GM21390 (cell line): Measurements from ENCODE around the gene PASK.

Experiments used
- ATAC-seq: cut with Tn5 transposase; IDR thresholded peaks from one replicate; pipeline ENCODE4 v1.9.1; 2021; ENCODE audit not compliant: unreplicated experiment

The PASK gene

DNA sequence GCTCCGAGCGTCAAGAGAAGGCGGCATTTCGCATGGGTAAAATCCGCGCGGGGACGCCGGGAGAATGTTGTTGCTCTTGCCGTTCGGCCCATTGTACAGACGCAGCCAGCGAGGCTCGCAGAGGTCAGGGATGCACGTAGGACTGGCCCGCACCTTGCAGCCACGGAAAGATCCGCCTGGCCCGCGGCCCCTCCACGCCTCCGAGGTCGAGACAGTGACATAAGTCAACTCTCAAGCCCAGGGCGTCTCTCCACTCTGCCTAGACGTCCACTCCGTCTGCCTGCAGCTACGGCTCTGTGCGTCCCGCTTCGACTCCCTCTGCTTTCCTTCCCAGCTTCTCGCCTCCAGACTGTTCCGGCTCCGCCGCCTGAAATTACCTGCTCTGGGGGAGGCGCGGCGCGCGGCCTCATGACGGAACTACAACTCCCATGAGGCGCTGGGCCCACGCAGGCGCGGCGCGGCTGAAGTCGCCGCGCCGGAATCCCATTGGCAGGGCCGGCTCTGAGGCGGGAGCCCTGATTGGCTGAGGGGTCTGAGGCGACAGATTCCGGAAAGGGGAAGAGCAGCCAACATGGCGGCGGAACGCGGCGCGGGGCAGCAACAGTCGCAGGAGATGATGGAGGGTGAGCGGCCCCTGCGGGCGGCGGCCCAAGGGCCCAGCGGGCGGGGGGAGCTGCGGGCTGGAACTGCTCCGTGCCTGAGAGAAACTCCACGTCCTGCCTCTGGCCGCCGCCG, 820 bp upstream of the PASK start, which contains the start of gene PPP1R7:
Gene PPP1R7, plus strand, starts transcription at position 543 of the 735 bp plus-strand sequence. Its CDS starts 29 bp downstream, at position 572.
- ATAC-seq: peak; percentile 66

DNA sequence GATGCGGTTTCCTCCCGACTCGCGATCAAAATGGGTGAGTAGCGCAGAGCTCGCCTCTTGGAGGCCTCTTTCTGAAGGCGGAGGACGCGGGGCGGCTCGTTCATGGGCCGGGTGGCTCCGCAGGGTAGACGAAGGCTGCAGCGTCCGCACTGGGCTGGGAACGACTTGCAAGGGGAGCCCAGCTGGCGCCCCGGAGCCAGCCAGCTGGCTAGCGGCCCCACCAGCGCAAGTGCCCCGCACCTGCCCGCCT, 328 bp upstream of the PASK start:
- peak; percentile 8 for ATAC-seq

DNA sequence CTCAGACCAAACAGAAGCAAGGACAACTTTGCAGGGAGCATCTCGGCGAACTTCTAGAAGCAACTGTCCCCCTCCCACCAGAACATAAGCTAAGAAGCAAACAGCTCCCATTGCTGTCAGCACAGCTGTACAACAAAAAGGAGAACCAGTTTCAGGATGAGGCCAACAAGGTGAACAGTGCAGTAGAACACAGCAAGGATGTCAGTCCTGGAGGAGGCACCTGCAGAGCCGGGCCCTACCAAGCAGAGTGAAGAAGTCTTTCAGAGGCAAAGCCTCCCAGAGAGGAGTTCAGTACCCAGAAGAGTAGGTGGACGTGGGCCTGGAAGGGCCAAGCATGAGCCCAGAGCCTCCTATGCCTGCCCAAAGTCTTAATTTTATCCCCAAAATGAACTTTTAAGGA, 1.0 kb downstream of the PASK start:
- no peak for ATAC-seq

DNA sequence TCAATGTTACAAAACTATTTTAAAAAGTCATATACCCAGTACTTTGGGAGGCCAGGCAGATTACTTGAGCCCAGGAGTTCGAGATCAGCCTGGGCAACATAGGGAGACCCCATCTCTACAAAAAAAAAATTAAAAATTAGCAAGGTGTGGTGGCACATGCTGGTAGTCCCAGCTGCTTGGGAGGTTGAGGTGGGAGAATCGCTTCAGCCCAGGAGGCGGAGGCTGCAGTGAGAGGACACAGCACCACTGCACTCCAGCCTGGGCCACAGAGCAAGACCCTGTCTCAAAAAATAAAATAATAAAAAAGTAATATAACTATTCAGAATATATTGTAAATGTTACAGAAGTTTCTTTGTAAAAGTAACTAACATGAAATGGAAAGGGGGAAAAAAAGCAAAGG, 1.9 kb downstream of the PASK start:
- ATAC-seq: no peak

DNA sequence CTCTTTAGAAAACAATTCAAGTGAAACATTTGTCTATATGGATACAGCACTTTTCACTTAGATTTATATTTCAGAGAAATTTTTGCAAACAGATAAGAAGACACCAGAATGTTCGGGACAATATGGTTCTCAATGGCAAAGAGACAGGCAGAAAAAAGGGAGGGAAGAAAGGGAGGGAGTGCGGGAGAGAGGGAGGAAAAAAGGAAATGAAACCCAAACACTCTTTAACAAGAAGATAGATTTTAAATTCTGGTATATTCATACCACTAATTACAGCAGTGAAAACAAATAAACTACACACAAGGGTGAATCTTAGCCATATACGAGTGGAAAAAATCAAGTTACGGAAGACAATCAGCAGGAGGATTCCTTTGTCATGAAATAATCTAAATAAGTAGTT, 3.0 kb downstream of the PASK start:
- no peak for ATAC-seq

DNA sequence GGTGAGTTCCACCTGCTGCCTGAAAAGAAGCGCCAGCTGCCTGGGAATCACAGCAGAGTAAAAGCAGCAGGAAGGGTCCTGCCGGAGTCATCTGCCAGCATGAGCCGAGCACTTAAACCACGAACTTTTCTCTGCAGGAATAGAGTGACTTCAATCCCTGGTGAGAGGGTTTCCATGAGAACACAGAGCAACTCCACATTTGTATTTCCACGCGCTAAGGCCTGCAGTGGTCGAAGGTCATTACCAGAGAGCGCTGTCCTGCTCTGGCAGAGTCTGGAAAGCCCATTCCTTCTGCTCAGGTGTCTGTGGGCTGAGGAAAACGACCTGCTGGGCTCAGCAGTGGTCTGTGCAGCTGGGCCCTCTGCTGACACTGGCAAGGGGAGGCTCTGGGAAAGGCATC, 6.7 kb downstream of the PASK start:
- ATAC-seq: no peak

DNA sequence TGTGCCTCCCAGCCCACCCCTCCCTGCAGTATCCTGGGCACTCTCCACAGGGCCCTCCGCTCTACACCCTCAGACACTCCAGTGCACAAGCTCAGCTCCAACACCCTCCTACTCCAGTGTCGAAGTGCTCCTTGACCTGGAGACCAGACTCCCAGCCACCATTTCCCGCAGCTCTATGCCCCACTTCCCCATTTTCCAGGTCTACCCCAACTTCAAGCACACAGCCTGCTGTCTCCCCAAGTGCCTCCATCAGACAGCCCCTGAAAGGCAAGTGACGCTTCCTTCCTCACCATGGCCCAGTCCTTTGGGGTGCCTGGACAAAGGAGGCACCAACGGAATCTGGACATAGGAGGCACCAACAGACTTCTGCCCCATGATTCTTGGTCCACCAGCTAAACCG, 7.2 kb downstream of the PASK start:
- ATAC-seq: no peak

DNA sequence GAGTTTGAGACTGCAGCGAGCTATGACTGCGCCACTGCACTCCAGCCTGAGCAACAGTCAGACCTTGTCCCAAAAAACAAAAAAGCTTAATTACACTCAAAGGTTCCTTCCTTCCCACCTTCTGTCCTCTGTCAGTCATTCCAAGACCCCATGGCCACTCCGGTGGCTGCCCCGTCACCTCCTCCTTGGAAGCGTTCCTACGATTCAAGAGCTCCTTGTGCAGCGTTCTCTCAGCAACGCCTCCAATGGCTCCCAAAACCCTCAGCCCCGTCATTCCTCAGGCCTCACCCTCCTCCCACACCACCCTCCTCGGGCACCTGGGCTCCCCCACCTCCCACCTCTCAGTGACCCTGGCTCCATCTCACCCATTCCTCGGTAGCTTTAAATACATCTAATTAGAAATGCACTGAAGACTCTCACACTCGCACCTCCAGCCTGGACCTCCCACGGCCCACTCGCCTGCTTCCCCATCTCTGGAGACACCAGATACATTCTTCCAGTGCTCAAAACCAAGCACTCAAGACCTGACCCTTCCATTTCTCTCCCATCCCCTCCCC, 8.0 kb downstream of the PASK start:
- no peak for ATAC-seq

DNA sequence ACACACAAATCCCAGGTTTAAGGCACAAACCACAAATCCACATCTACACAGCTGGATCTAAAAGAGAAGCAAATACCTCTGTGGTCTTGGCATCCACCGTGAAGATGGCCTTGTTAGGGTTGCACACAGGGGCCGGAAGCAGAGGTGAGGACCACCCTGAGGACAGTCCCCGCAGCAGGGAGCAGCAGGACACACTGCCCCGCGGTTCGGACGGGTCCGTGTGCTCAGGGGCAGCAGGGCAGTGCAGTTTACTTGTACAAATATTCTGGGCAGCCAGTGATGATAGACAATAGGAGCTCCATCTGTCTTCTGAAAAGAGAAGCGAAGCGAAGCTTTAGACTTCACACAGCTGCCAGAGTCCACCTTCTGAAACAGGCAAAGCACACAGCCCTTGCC, 8.8 kb downstream of the PASK start:
- no peak for ATAC-seq

DNA sequence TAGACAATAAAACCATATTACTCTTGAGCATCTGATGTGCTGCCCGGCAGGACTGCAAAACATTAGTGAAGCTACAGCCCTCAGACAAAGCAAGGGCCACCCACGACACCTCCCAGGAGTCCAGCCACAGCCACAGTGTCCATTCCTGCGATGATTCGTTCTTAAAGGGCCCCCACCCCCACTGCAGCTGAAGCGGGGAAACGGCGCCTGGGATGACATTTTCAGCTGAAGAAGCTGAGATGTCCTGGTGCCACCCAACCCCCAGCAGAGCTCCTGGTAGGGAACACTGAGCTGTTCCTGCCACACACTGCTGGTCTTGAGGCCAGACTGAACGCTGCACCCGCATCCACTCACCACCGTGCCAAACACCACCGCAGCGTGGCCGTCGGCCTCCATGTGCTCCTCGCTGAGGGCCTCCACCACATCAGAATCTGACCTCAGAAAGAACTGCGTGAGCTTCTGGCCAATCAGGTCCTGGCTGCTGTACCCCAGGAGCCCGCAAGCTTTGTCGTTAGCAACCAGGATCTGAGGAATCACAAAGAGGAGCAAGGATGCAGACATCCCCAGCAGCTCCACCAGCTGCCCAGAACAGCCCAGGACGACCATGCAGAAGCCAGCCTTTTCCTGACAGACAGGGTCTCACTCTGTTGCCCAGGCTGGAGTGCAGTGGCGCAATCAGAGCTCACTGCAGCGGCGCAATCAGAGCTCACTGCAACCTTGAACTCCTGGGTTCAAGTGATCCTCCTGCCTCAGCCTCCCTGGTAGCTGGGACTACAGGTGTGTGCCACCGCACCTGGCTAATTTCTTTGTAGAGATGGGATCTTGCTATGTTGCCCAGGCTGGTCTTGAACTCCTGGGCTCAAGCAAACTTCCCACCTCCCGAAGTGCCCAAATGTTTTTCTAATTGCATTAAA, 9.5 kb downstream of the PASK start:
- ATAC-seq: no peak

DNA sequence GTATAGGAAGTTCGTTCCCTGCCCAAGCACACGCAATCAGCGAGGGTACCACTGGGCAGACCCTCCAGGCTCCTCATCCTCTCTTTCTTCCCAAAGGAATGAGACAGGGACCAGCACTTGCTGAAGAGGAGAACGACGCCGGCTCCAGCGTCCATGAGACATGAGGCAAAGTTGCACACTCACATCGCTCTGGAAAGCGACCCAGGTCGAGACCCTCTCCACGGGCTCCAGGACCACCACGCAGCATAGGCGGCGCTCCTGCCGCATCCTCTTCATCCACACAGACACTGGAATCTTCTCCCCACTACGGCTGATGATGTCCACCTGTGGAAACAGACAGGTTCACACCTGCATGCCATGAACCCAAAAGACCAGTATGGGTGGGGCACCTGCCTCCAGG, 10.8 kb downstream of the PASK start:
- ATAC-seq: no peak

DNA sequence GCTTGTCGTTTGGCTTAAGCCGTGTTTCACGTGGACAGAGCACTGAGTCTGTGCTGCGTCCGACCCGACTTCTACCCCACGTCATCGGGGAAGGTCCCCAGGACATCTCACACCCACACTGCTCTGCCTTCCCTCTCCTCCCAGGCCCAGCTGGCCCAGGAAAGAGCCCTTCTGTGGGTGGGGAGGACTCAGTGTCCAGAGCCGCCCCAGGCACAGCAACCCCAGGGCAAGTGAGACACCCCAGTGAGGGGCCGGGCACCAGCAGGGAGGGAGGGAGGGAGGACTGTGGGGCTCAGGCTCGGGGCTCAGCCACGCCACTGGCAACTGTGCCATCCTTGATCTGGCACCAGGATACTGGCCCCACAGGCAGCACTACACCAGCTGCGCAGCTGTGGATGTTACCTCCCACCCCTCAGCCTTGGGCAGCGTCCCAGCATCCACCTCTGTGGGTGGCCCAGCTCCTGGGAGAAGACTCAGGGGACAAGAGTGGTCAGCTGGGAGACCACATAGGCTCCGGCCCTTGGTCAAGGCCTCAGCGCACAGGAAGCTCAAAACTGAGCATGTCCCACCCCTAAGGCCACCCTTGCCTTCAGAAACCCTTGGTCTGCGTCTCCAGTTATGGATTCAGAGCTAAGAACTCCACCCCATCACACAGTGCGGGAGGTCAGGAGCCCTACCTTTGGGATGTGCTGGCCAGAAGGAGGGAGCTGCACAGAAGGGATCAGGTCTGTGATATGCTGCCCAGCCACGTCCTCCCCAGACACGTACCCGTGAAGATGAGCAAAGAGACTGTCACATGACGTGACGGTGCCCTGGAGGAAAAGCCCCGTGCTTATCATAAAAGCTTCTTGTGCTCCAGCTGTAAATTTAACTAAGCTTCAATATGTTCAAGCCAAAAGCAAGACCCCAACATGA, 11.7 kb downstream of the PASK start:
- no peak for ATAC-seq

DNA sequence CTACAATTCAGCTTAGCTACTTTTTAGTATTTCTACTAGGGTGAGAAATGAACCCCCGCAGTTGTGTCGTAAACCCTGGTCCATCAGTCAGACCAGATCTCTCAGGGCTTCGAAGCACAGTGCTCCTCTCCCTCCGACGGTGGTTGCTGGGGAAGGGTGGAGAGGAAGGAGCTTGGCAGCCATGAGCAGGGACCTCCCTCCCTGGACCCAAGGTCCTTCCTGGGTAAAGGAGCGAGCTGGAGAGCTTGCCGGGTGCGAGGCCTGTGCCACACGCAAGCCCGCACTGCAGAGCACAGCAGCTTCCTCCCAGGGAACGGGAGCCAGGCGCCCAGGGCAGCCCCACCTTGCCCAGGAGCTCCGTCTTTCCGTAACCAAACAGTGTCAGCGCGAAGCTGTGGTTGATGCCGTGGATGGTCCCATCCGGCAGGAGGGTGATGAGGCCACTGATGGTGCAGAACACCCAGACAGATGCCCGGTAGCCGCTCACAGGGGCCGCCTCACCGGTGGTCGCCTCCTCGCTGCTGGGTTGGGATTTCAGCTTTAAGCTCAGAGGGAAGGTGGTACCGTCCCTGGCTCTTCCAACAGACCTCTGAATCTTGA, 12.5 kb downstream of the PASK start:
- no peak for ATAC-seq

DNA sequence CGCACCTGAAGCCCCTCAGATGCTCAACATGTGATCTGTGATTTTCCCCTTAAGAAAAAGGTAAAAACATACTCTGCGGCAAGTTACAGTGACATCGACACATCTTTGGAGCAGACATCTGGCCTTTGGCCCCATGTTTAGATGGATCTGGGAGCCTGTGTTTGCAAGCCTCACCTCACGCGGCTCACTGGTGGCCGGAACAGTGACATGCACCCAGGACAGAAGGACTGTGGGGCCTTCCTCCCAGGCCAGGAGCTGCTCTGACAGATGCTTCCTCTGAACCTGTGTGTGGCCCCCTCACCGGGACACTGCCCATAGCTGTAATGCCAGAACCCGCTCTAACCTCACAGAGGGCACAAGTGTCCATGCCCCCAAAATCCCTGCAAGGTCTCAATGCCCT, 13.1 kb downstream of the PASK start:
- no peak for ATAC-seq

DNA sequence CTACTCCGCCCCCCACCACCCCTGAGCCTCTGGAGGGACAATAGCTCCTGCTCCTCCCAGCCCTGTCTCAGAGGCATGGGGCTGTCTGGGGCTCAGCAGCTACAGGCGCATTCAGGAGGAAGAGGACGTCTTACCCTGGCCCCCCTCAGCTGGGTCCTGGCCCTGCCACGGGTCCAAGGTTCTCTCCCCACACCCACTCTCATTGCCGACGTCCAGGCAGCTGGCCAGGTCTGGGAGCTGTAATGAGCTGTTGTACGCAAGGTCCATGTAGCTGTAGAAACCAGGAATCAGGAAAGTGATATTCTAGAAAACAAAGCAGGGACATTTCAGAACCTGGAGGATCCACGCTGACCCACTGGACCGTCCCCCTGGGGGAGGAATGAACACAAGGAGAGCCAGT, 13.5 kb downstream of the PASK start:
- no peak for ATAC-seq

DNA sequence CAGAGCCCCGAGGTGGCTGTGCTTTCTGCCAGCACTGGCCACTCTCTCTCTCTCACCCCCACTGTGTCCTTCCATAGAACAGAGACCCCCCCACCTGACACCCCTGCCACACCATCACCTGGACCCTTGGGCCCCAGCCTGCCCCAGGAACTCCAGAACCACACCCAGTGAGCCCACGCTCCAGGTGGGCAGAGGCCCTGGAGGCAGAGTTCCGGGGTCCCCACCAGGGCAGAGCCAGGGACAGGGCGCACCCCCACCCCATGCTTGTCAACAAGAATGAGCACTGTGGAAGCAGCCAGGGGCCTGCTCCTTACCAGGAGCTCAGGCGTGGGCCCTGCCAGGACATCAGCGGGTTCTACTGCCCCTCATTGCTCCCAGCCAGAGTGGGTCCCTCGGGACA, 14.6 kb downstream of the PASK start:
- no peak for ATAC-seq

DNA sequence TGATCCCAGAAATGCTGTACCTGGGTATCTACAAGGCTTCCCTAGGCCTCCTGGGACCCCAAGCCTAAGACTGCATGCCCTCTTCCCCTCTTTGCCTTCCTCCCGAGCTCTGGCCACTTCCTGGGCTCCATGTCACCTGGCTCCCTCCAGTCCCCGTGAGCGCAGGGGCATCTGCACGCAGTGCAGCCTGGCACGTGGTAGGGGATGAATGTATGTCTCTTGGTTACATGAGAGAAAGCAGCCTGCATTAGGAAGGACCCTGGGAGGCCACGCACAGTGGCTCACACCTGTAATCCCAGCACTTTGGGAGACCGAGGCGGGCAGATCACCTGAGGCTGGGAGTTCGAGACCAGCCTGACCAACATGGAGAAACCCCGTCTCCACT, 15.8 kb downstream of the PASK start:
- ATAC-seq: no peak

DNA sequence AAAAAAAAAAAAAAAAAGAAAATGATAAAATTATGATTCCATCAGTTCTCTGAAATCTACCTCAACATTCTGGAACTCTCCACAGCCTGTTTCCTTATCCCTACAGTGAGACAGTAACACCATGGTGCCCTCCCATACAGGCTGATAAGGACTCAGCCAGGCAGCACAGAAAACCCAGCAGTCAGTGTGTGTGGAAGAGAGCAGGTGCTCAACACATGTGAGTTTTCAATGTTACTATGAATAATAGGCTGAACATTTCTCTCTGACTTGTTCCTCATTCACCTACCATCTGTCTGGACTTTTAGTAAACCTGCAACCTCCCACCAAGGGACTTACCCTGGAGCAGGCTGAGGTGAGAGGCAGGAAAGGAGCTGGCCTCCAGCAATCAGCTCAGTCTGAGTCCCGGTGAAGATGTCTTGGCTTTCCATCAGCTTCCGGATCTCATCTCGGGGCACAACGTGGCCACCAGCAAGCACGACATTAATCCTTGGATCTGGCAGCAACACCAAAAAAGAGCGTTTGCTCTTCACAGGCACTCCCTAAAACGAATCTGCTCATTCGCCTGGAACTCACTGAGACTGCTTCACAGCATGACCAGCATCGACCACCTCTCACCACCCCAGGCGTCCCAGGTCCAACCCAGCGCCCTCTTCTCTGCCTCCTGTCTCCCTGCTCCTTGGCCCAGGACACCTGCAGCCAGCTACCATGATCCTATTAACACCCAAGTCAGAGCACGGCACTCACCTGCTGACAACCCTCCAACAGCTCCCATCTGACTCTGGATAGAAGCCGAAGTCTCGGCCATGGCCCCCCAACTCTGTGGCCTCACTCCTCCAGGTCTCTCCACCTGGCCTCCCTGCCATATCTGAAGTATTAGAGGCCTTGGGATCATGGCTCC, 16.5 kb downstream of the PASK start:
- ATAC-seq: no peak

DNA sequence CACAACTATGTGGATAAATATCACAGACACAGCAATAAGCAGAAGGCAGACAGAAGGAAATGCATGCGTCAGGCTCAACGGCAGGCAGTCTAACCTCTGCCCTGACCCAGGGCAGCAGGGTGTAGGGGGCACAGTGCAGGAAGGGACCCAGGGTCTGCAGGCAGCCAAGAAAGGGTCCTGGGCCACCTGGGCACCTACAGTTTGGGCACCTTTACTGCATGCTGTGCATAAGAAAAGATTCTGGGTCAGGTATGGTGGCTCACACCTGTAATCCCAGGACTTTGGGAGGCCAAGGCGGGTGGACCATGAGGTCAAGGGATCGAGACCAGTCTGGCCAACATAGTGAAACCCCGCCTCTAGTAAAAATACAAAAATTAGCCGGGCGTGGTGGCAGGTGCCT, 17.7 kb downstream of the PASK start:
- ATAC-seq: no peak

DNA sequence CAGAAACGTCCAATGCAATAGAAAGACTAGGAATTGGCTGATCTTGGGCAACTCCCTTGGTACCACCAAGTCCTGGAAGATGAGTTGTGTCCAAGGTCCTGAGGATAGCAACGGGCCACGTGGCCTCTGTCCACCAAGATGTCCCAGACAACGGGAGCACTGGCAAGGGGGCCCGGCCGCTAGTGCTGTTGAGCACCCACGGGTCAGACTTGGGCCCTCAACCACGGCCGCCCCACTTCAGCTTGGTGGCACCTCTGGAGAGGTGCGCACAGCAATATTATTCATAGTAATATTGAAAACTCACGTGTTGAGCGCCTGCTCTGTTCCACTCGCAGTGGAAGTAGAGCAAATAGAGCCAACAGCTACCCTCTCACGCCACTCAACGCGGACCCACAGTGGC, 19.0 kb downstream of the PASK start:
- no peak for ATAC-seq
